Calu3 (cell line): Measurements from ENCODE around the gene BPTF. TPM values are rescaled to one million over a fixed set of nuclear protein-coding genes. Genes with fewer than 3 reads are reported as not detected.
"Not testable (repeated sequence)": the region's sequence is repeated elsewhere in the genome, so short reads cannot be mapped to it uniquely, and the experiment has no call there.

Experiments
- BruUV-seq: library from RNA; stranded (reverse); fragments of 400-500 nt; replicated peaks from 2 replicates; lab custom pipeline; 2021; lab: Mats Ljungman, UMichigan
- CTCF ChIA-PET: fragments of 300-600 bp; sonication (Branson Sonifier 250); formaldehyde crosslinking; loops from one replicate; lab custom pipeline; 2022; ENCODE audit warnings: antibody characterized with exemption; lab: Charles Lee
- DNase-seq: peaks from one replicate; pipeline ENCODE4 v3.0.0; 2022
- H3K27ac Mint-ChIP-seq: one replicate; pipeline ENCODE4 v1.8.0; 2022; ENCODE audit warnings: mixed read lengths; ENCODE audit not compliant: unreplicated experiment
- H3K27me3 Mint-ChIP-seq: one replicate; pipeline ENCODE4 v1.8.0; 2022; ENCODE audit warnings: mixed read lengths; ENCODE audit not compliant: unreplicated experiment
- H3K36me3 Mint-ChIP-seq: one replicate; pipeline ENCODE4 v1.8.0; 2022; ENCODE audit warnings: mild to moderate bottlenecking, moderate library complexity, mixed read lengths; ENCODE audit not compliant: insufficient read depth, unreplicated experiment
- H3K4me1 Mint-ChIP-seq: one replicate; pipeline ENCODE4 v1.8.0; 2022; ENCODE audit warnings: mild to moderate bottlenecking, low read depth, mixed read lengths; ENCODE audit not compliant: unreplicated experiment
- H3K4me3 Mint-ChIP-seq: one replicate; pipeline ENCODE4 v1.8.0; 2022; ENCODE audit warnings: mild to moderate bottlenecking, low read depth, moderate library complexity, mixed read lengths; ENCODE audit not compliant: unreplicated experiment
- H3K9me3 Mint-ChIP-seq: one replicate; pipeline ENCODE4 v1.8.0; 2022; ENCODE audit warnings: low read depth, mixed read lengths; ENCODE audit not compliant: unreplicated experiment
- intact Hi-C: fragments of 100-400 bp; cut with micrococcal nuclease; formaldehyde crosslinking; loops from one replicate; pipeline ENCODE4 v1.10.0; 2022; ENCODE audit not compliant: unreplicated experiment
- total RNA-seq: library from RNA; stranded (reverse); gene quantifications from 2 replicates; pipeline ENCODE4 v1.2.3, GENCODE V29; 2022
- TF ChIP-seq, protein P1 (sequence below): fragments of 200-600 bp; IDR thresholded peaks from one replicate; pipeline ENCODE4 v1.8.0; 2022; ENCODE audit warnings: antibody characterized with exemption; ENCODE audit not compliant: unreplicated experiment

The BPTF gene
- total RNA-seq, 1 experiment from 2014 or later: 66.8 TPM

DNA sequence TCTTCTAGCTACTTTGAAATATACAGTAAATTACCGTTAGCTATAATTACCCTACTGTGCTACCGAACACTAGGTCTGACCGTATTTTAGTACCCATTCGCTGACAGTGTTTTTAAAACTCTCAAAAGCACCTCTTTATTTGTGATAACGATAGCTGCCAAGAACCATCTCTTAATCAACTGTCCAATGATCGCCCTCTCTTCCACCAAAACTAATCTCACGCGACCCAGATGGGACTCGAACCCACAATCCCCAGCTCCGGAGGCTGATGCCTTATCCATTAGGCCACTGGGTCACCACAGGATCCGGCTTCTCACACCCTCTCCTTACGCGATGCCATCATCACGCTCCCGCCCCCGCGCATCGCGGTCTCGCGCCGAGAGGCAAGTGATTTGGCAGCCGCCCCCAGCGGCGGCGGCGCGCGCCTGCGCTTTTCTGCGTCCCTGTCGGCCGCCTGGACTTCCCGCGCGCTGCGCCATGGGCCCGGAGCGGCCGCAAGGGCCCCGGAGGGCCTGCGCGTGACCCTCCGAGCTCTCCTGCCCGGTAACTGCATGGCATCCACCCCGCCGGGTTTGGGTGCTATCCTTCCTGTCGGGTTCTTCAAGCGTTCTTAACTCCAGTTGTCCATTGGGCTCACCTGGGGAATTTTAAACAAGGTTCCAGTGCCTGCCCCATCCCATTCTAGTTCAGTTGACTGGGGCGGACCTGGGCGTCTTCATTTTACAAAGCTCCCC lies 194.5 kb downstream of the BPTF start:
- peaks cover 19% of the 10 kb centered on the region for H3K36me3 Mint-ChIP-seq

GRCh38 chr17:68020409-68020756 lies 195.1 kb downstream of the BPTF start:
- intact Hi-C loops: no loop called here
- TSS peak; percentile 61 for BruUV-seq
- no peaks in the 10 kb centered on the region for H3K9me3 Mint-ChIP-seq
- TF ChIP-seq, protein P1, sequence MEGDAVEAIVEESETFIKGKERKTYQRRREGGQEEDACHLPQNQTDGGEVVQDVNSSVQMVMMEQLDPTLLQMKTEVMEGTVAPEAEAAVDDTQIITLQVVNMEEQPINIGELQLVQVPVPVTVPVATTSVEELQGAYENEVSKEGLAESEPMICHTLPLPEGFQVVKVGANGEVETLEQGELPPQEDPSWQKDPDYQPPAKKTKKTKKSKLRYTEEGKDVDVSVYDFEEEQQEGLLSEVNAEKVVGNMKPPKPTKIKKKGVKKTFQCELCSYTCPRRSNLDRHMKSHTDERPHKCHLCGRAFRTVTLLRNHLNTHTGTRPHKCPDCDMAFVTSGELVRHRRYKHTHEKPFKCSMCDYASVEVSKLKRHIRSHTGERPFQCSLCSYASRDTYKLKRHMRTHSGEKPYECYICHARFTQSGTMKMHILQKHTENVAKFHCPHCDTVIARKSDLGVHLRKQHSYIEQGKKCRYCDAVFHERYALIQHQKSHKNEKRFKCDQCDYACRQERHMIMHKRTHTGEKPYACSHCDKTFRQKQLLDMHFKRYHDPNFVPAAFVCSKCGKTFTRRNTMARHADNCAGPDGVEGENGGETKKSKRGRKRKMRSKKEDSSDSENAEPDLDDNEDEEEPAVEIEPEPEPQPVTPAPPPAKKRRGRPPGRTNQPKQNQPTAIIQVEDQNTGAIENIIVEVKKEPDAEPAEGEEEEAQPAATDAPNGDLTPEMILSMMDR: no peak
- DNase-seq: no peak
- peak overlapping the region; percentile 99 for H3K27ac Mint-ChIP-seq
- H3K27me3 Mint-ChIP-seq: peaks cover 8% of the 10 kb centered on the region
- H3K4me3 Mint-ChIP-seq: peak overlapping the region; percentile 76
- peaks cover 19% of the 10 kb centered on the region for H3K36me3 Mint-ChIP-seq
- CTCF ChIA-PET: interaction anchor here (1.4 to 1.5 kb wide), 2 partner anchors 10 to 13 kb away, joined by 3 to 5 read pairs; no protein-coding TSS in a partner anchor
- peaks cover 15% of the 10 kb centered on the region for H3K4me1 Mint-ChIP-seq

More for the DNA sequence above, 194.5 kb downstream of the BPTF start:
- DNase-seq: peak; percentile 98
- TSS peak; percentile 100 for BruUV-seq
- H3K27me3 Mint-ChIP-seq: peaks cover 8% of the 10 kb centered on the region
- TF ChIP-seq, protein P1: peak; percentile 38
- CTCF ChIA-PET: interaction anchor here (0.6 to 1.5 kb wide), 3 partner anchors 10 to 16 kb away, joined by 3 to 5 read pairs (median 5); no protein-coding TSS in a partner anchor
- intact Hi-C loops: loop anchor here (2.0 kb wide), 1 partner anchor 25 kb away; no protein-coding TSS in a partner anchor
- H3K4me3 Mint-ChIP-seq: peak overlapping the region; percentile 76
- H3K9me3 Mint-ChIP-seq: no peaks in the 10 kb centered on the region
- peak overlapping the region; percentile 99 for H3K27ac Mint-ChIP-seq
- H3K4me1 Mint-ChIP-seq: peaks cover 15% of the 10 kb centered on the region

- H3K9me3 Mint-ChIP-seq, H3K27me3 Mint-ChIP-seq, BruUV-seq, intact Hi-C loops, DNase-seq: not testable (repeated sequence)
- Mint-ChIP-seq H3K4me1 (peaks cover 15% of the 10 kb centered on the region), H3K4me3 (peak overlapping the region; percentile 76), H3K27ac (peak overlapping the region; percentile 99), H3K36me3 (peaks cover 19% of the 10 kb centered on the region)
- CTCF ChIA-PET: interaction anchor here (0.6 to 1.5 kb wide), 3 partner anchors 11 to 1439 kb away, joined by 3 to 5 read pairs (median 3); no protein-coding TSS in a partner anchor
These were observed 195.5 kb downstream of the BPTF start for GRCh38 chr17:68020791-68021190.

DNA sequence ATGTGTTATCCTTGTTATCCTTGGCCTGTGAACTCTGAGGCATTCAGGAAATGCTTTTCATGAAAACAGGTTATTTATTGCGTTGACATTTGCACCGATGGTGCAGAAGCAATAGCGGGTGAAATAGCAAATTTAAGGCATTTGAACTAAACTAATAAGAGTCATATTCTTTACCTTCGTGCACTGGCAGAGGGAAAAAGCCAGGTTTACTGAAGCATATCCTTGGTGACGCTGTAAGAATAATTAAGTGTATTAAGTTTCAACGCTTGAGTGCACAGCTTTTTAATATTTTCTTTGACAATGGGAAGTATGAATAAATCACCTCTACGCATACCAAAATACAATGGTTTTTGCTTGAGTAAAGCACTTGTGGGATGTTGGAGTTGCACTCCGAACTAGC lies 196.7 kb downstream of the BPTF start:
- no TSS peak for BruUV-seq
- CTCF ChIA-PET: no interaction called here
- peaks cover 8% of the 10 kb centered on the region for H3K27me3 Mint-ChIP-seq
- H3K4me1 Mint-ChIP-seq: peaks cover 15% of the 10 kb centered on the region
- no peak overlapping the region for H3K27ac Mint-ChIP-seq
- intact Hi-C loops: no loop called here
- DNase-seq: no peak
- H3K36me3 Mint-ChIP-seq: peaks cover 19% of the 10 kb centered on the region
- H3K9me3 Mint-ChIP-seq: no peaks in the 10 kb centered on the region
- TF ChIP-seq, protein P1: no peak
- H3K4me3 Mint-ChIP-seq: no peak overlapping the region

DNA sequence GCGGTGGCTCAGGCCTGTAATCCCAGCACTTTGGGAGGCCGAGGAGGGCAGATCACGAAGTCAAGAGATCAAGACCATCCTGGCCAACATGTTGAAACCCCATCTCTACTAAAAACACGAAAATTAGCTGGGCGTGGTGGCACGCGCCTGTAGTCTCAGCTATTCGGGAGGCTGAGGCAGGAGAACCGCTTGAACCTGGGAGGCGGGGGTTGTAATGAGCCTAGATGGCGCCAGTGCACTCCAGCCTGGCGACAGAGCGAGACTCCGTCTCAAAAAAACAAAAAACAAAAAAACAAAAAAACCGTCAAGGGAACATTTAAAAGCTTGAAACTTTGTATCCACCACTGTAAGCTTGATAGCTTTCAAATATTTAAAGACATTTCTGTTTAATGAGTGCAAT lies 197.2 kb downstream of the BPTF start:
- Mint-ChIP-seq H3K36me3 (peaks cover 19% of the 10 kb centered on the region), H3K4me1 (peaks cover 15% of the 10 kb centered on the region)
- intact Hi-C loops, BruUV-seq, CTCF ChIA-PET, H3K27me3 Mint-ChIP-seq, H3K27ac Mint-ChIP-seq, H3K4me3 Mint-ChIP-seq, H3K9me3 Mint-ChIP-seq, DNase-seq: not testable (repeated sequence)
